Measurements from ENCODE around the gene NOS1AP. TPM values are rescaled to one million over a fixed set of nuclear protein-coding genes. Genes with fewer than 3 reads are reported as not detected.
A peak's percentile ranks its signal among the peaks of the same experiment; 100 is the strongest.

NOS1AP gene
- total RNA-seq, 1 experiment from 2014 or later: 2.4 TPM

DNA sequence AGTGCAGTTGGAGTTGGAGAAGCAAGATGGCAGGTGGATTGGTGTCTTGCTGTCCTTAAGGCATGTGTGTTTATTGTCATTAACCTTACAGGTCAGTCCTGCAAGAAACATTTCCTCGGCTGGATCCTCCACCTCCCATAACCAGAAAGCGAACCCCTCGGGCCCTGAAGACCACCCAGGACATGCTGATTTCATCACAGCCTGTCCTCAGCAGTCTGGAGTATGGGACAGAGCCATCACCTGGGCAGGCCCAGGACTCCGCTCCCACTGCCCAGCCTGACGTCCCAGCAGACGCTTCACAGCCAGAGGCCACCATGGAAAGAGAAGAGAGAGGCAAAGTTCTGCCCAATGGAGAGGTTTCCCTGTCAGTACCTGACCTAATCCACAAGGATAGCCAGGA, 313.6 kb downstream of the NOS1AP start:
- CTCF ChIA-PET: interaction anchor here (0.6 to 4.2 kb wide), 13 partner anchors 8 to 943 kb away, joined by 3 to 72 read pairs (median 4); no protein-coding TSS in a partner anchor
- Mint-ChIP-seq H3K4me1 (ENCODE audit: insufficient read depth, unreplicated experiment) (peaks cover 52% of the 10 kb centered on the region), H3K9me3 (ENCODE audit: unreplicated experiment) (no peaks in the 10 kb centered on the region), H3K27me3 (ENCODE audit: insufficient read depth, unreplicated experiment) (no peaks in the 10 kb centered on the region), H3K27ac (ENCODE audit: low read depth, unreplicated experiment) (peak overlapping the region; percentile 89), H3K36me3 (ENCODE audit: insufficient read depth, unreplicated experiment) (no peaks in the 10 kb centered on the region), H3K4me3 (ENCODE audit: unreplicated experiment) (no peak overlapping the region)
- POLR2A ChIA-PET: interaction anchor here (0.7 to 3.7 kb wide), 6 partner anchors 9 to 313 kb away, joined by 3 to 77 read pairs (median 15); partner anchors contain the start of gene UAP1
- intact Hi-C loops (cut with micrococcal nuclease): no loop called here
- DNase-seq (ENCODE audit: unreplicated experiment): no peak
- BruUV-seq (replicated peaks): no TSS peak
- TF ChIP-seq, protein P1, sequence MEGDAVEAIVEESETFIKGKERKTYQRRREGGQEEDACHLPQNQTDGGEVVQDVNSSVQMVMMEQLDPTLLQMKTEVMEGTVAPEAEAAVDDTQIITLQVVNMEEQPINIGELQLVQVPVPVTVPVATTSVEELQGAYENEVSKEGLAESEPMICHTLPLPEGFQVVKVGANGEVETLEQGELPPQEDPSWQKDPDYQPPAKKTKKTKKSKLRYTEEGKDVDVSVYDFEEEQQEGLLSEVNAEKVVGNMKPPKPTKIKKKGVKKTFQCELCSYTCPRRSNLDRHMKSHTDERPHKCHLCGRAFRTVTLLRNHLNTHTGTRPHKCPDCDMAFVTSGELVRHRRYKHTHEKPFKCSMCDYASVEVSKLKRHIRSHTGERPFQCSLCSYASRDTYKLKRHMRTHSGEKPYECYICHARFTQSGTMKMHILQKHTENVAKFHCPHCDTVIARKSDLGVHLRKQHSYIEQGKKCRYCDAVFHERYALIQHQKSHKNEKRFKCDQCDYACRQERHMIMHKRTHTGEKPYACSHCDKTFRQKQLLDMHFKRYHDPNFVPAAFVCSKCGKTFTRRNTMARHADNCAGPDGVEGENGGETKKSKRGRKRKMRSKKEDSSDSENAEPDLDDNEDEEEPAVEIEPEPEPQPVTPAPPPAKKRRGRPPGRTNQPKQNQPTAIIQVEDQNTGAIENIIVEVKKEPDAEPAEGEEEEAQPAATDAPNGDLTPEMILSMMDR (IDR thresholded peaks at IDR 0.05; ENCODE audit: unreplicated experiment): no peak

DNA sequence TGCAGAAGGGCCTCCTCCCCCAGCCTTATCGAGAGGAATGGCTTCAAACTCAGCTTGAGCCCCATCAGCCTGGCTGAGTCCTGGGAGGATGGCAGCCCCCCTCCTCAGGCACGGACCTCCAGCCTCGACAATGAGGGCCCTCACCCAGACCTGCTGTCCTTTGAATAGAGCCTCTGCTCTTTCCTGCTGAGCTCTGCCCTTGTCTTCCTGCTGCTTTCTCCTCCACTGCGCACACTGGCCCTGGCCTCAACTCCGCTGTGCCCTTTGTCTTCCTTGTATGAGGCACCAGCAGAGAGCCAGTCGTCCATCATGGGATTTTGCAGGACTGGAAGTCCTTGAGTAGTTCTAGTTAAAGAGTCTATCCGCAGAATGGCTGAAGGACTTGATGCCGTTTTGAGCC, 314.0 kb downstream of the NOS1AP start:
- intact Hi-C loops (cut with micrococcal nuclease): no loop called here
- peaks cover 54% of the 10 kb centered on the region for H3K4me1 Mint-ChIP-seq (ENCODE audit: insufficient read depth, unreplicated experiment)
- TF ChIP-seq, protein P1 (IDR thresholded peaks at IDR 0.05; ENCODE audit: unreplicated experiment): no peak
- H3K9me3 Mint-ChIP-seq (ENCODE audit: unreplicated experiment): no peaks in the 10 kb centered on the region
- H3K27me3 Mint-ChIP-seq (ENCODE audit: insufficient read depth, unreplicated experiment): no peaks in the 10 kb centered on the region
- ChIA-PET CTCF (interaction anchor here (0.6 to 1.5 kb wide), 8 partner anchors 8 to 417 kb away, joined by 3 to 4 read pairs (median 4); no protein-coding TSS in a partner anchor), POLR2A (no interaction called here)
- DNase-seq (ENCODE audit: unreplicated experiment): no peak
- H3K27ac Mint-ChIP-seq (ENCODE audit: low read depth, unreplicated experiment): peak overlapping the region; percentile 89
- BruUV-seq (replicated peaks): no TSS peak
- no peak overlapping the region for H3K4me3 Mint-ChIP-seq (ENCODE audit: unreplicated experiment)
- no peaks in the 10 kb centered on the region for H3K36me3 Mint-ChIP-seq (ENCODE audit: insufficient read depth, unreplicated experiment)

DNA sequence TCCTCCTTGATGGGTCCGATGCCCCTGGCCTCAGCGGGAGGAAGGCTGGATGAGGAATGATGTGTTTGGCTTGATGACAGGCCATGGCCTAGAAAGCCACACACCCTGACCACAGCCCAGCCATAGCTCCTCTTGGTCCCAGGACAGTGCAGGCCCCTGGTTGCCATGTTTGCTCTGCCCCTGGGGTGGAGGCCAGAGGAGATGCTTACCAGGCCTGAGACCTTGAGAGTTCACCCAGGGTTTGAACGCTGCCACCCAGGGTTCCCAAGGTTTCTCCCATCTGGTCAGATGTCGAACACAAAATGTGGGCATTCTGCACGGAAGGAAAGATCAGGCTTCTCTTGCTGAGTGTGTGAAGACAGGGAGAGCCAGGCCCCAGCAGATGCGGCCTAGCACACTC, 314.6 kb downstream of the NOS1AP start:
- H3K4me1 Mint-ChIP-seq (ENCODE audit: insufficient read depth, unreplicated experiment): peaks cover 60% of the 10 kb centered on the region
- H3K27me3 Mint-ChIP-seq (ENCODE audit: insufficient read depth, unreplicated experiment): no peaks in the 10 kb centered on the region
- no peaks in the 10 kb centered on the region for H3K36me3 Mint-ChIP-seq (ENCODE audit: insufficient read depth, unreplicated experiment)
- POLR2A ChIA-PET: interaction anchor here (0.6 kb wide), 1 partner anchor 633 kb away, joined by 3 read pairs; no protein-coding TSS in a partner anchor
- H3K27ac Mint-ChIP-seq (ENCODE audit: low read depth, unreplicated experiment): peak overlapping the region; percentile 89
- CTCF ChIA-PET: interaction anchor here (0.7 to 1.2 kb wide), 7 partner anchors 8 to 343 kb away, joined by 3 to 4 read pairs (median 3); no protein-coding TSS in a partner anchor
- intact Hi-C loops (cut with micrococcal nuclease): no loop called here
- BruUV-seq (replicated peaks): no TSS peak
- no peak for DNase-seq (ENCODE audit: unreplicated experiment)
- no peak overlapping the region for H3K4me3 Mint-ChIP-seq (ENCODE audit: unreplicated experiment)
- TF ChIP-seq, protein P1 (IDR thresholded peaks at IDR 0.05; ENCODE audit: unreplicated experiment): no peak
- no peaks in the 10 kb centered on the region for H3K9me3 Mint-ChIP-seq (ENCODE audit: unreplicated experiment)

DNA sequence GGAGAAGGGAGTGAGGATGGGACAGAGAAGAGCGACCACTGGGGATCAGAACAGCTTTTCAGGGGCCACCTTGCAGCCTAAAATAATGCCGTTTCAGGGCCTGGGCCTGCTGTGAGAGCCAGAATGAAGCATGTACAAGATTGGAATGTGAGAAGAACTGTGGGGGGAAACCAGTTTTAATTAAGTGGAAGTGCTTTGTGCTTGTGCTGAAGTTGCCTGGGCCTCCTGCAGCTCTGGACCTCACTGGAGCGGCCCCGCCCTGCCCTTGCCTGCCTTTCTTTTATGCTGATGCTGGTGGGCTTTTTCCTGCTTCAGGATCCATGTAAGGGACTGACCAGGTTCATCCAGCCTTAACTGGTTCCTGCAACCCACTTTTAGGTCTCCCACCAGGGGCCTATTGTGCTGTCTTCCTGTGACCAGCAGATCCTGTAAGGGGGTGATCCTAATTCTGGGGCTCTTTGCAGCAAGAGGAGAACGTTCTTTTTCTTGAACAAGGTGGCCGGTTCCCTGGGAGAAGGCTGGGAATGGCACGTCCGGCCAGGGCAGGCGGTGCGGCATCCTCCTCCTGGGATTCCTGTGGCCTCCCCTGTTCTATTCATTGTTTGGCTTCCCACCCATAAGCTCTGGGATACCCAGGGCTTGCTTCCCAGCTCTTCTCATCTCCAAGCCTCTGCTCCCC, 315.2 kb downstream of the NOS1AP start:
- CTCF ChIA-PET: interaction anchor here (0.6 to 1.2 kb wide), 6 partner anchors 13 to 111 kb away, joined by 3 to 4 read pairs (median 3); no protein-coding TSS in a partner anchor
- peak overlapping the region; percentile 89 for H3K27ac Mint-ChIP-seq (ENCODE audit: low read depth, unreplicated experiment)
- H3K36me3 Mint-ChIP-seq (ENCODE audit: insufficient read depth, unreplicated experiment): no peaks in the 10 kb centered on the region
- POLR2A ChIA-PET: interaction anchor here (0.6 kb wide), 1 partner anchor 632 kb away, joined by 3 read pairs; no protein-coding TSS in a partner anchor
- no peaks in the 10 kb centered on the region for H3K9me3 Mint-ChIP-seq (ENCODE audit: unreplicated experiment)
- H3K4me1 Mint-ChIP-seq (ENCODE audit: insufficient read depth, unreplicated experiment): peaks cover 67% of the 10 kb centered on the region
- no peak overlapping the region for H3K4me3 Mint-ChIP-seq (ENCODE audit: unreplicated experiment)
- DNase-seq (ENCODE audit: unreplicated experiment): no peak
- H3K27me3 Mint-ChIP-seq (ENCODE audit: insufficient read depth, unreplicated experiment): no peaks in the 10 kb centered on the region
- TF ChIP-seq, protein P1 (IDR thresholded peaks at IDR 0.05; ENCODE audit: unreplicated experiment): no peak
- no TSS peak for BruUV-seq (replicated peaks)
- intact Hi-C loops (cut with micrococcal nuclease): loop anchor here (5.0 kb wide), 1 partner anchor 242 kb away; no protein-coding TSS in a partner anchor
